ELF-1 (cell line): ENCODE data around the gene GAGE1.
"Not testable (repeated sequence)": the region's sequence is repeated elsewhere in the genome, so short reads cannot be mapped to it uniquely, and the experiment has no call there.

ENCODE experiments used
- DNase-seq: peaks from one replicate; pipeline ENCODE4 v3.0.0-alpha.2; 2016; ENCODE audit warnings: low read depth, low spot score

Gene GAGE1

DNA sequence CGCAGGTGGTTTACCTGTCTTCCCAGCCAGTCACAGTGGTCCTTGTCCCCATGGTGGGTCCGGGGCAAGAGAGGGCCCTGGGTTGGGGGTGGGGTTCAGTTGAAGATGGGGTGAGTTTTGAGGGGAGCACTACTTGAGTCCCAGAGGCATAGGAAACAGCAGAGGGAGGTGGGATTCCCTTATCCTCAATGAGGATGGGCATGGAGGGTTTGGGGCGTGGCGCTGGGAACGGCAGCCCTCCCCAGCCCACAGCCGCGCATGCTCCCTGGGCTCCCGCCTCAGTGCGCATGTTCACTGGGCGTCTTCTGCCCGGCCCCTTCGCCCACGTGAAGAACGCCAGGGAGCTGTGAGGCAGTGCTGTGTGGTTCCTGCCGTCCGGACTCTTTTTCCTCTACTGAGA is at the start of gene GAGE1:
TSS of gene GAGE1 (plus strand) at position 301 of the 400 bp plus-strand sequence. CDS start 1,155 bp downstream, outside the sequence.
- not testable (repeated sequence) for DNase-seq

- not testable (repeated sequence) for DNase-seq
Measured at GRCh38 chrX:49550989-49551388, 47.8 kb upstream of the GAGE1 start, which contains the start of gene GAGE12E. Gene GAGE12E (plus strand): TSS chrX:49551289. CDS start chrX:49552444, 1,155 bp downstream.

GRCh38 chrX:49560542-49560941 is 38.3 kb upstream of the GAGE1 start, which contains the start of gene GAGE12F:
Gene GAGE12F (plus strand): TSS chrX:49560842. CDS start chrX:49561997, 1,155 bp downstream.
- DNase-seq = not testable (repeated sequence)

- not testable (repeated sequence) for DNase-seq
Measured at GRCh38 chrX:49568728-49569127, 30.1 kb upstream of the GAGE1 start.

DNA sequence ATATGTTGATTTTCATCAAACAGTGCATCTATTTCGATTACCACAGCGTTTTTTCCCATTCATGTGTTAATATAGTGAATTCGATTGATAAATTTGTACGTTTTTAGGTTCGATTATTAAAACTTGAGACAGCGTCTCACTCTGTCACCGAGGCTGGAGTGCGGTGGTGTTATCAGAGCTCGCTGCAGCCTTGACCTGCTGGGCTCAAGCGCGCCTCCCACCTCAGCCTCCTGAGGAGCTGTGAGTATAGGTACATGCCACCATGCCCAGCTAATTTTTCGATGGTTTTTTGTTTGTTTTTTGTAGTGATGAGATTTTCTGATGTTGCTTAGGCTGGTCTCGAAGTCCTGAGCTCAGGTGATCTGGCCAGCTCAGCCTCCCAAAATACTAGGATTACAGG is 29.7 kb upstream of the GAGE1 start:
- DNase-seq = not testable (repeated sequence)

DNA sequence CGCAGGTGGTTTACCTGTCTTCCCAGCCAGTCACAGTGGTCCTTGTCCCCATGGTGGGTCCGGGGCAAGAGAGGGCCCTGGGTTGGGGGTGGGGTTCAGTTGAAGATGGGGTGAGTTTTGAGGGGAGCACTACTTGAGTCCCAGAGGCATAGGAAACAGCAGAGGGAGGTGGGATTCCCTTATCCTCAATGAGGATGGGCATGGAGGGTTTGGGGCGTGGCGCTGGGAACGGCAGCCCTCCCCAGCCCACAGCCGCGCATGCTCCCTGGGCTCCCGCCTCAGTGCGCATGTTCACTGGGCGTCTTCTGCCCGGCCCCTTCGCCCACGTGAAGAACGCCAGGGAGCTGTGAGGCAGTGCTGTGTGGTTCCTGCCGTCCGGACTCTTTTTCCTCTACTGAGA is 28.7 kb upstream of the GAGE1 start, which contains the start of gene GAGE12G:
TSS of gene GAGE12G (plus strand) at position 301 of the 400 bp plus-strand sequence. CDS start 1,155 bp downstream, outside the sequence.
- DNase-seq = not testable (repeated sequence)

- not testable (repeated sequence) for DNase-seq
Measured at GRCh38 chrX:49579649-49580048, 19.2 kb upstream of the GAGE1 start, which contains the start of gene GAGE12H. Gene GAGE12H (plus strand): TSS chrX:49579949. CDS start chrX:49581104, 1,155 bp downstream.

DNA sequence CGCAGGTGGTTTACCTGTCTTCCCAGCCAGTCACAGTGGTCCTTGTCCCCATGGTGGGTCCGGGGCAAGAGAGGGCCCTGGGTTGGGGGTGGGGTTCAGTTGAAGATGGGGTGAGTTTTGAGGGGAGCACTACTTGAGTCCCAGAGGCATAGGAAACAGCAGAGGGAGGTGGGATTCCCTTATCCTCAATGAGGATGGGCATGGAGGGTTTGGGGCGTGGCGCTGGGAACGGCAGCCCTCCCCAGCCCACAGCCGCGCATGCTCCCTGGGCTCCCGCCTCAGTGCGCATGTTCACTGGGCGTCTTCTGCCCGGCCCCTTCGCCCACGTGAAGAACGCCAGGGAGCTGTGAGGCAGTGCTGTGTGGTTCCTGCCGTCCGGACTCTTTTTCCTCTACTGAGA is 9.6 kb upstream of the GAGE1 start, which contains the start of gene GAGE2A:
TSS of gene GAGE2A (plus strand) at position 301 of the 400 bp plus-strand sequence. CDS start 1,155 bp downstream, outside the sequence.
- DNase-seq = not testable (repeated sequence)

DNA sequence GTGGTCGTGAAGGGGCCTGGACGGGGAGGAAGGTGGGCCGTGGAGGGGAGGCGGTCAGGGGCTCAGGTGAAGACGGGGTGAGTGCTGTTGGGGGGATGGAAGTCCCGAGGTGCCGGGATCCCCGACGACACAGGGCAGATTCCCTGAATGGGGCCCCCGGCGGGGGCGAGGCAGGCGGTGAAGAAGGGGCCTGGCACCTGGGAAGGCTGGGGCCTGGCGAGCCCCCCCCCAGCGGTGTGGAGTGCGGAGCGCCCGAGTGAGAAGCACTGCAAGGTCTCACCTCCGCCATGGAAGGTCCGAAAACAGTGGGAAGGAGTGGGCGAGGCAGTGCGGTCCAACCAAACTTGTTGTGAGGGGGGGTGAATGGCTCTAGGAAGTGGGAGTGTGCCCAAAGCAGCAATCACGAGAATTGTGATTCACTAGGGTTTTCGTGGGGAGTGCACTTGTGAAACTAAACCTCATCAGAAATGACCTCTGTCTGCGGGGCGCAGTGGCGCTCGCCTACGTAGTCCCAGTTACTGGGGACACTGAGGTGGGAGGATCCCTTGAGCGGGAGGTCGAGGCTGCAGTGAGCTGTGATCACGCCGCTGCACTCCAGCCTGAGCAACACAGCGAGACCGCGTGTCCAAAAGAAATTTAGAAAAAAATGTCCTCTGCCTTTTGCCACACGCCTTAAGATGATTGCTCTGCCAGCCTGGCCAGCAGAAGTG is 8.9 kb upstream of the GAGE1 start:
- not testable (repeated sequence) for DNase-seq

DNA sequence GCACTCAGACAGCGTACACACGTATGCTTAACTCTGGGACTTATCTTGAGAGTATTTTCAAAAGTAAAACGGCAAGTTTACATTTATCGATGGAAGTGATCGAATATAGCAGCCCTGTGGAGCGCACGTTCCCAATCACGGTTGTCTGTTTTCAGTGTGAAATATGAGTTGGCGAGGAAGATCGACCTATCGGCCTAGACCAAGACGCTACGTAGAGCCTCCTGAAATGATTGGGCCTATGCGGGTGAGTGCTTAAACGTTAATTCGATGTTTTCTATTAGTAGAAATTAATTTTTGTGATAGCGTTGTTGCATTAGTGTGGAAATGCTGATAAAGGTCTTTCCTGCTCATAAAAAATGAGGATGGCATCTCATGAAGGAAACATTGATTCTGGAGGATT is 8.3 kb upstream of the GAGE1 start:
- DNase-seq = not testable (repeated sequence)

DNA sequence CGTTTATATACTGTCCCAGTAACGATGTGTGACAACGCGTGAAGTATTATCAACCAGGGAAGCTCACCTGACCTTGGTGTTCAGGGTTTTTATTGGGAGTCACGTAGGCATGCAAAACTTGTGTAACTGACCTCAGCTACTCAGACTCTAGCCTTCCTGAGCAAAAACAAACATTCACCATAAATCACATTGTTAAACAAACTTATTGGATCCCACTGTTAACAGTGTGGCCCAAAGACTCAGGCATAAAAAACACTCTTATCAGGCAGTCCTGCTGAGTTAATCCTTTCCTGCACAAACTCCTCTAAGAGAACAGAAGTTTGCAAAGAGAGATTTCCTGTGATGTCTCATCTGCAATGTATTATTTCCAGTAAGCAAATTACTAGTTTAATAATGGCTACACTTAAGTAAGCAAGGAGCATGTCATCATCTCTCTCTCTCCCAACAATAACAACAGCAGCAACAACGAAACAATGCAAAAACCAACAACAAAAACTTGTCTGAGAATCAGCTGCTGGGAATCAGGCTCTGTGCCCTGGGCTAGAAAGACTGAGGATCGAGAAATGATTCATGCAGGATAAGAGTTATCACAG is 12.0 kb downstream of the GAGE1 start:
- DNase-seq = no peak

DNA sequence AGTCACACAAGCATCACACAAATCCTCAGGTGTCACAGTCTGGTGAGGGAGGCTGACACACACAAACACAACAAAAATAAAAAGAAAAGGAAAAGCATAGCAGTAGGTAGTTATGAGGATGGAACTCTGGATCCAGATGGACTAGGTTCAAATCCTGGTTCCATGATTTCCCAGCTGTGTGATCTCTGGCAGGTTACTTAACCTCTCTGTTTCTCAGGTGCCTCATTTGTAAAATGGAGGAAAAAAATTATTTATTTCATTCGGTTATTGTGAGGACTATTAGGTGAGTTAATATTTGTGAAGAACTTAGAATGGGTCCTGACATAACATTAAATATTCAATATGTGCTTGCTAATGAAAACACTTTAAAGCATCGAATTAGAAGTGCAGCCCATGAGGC is 19.8 kb downstream of the GAGE1 start:
- DNase-seq = no peak

GRCh38 chrX:49627086-49627777 is 28.4 kb downstream of the GAGE1 start:
- peak; percentile 82 for DNase-seq

- DNase-seq = no peak
Measured at GRCh38 chrX:49644991-49645637, 46.3 kb downstream of the GAGE1 start.

DNA sequence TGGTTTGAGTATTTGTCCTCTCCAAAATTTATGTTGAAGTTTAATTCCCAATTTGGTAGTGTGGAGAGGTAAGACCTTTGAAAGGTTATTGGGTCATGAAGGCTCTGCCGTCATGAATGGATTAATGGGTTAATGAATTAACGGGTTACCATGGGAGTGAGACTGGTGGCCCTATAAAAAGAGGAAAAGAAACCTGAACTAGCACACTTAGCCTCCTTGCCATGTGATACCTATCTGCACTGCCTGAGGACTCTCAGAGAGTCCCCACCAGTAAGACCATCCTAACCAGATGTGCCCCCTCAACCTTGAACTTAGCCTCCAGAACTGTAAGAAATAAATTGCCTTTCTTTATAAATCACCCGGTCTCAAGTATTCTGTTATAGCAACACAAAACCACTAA is 57.7 kb downstream of the GAGE1 start:
- DNase-seq = no peak
